ENCODE data around the gene KTI12.
A peak's percentile ranks its signal among the peaks of the same experiment; 100 is the strongest.
"Not testable (repeated sequence)": the region's sequence is repeated elsewhere in the genome, so short reads cannot be mapped to it uniquely, and the experiment has no call there.

KTI12 gene

DNA sequence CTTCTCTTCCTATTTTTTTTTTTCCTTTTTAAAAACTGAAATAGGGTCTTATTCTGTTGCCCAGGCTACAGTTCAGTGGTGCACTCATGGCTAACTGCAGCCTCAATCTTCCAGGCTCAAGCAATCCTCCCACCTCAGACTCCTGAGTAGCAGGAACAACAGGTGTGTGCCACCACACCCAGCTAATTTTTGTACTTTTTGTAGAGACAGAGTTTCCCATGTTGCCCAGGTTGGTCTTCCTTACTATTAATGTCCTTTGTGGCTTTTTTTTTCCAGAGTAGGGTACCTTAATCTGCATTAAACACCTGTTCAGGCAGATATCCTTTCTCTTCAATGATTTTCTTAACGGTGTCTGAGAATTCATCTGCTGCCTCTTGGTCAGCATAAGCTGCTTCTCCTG is 4.3 kb upstream of the KTI12 start:
- TF ChIP-seq, protein P1, sequence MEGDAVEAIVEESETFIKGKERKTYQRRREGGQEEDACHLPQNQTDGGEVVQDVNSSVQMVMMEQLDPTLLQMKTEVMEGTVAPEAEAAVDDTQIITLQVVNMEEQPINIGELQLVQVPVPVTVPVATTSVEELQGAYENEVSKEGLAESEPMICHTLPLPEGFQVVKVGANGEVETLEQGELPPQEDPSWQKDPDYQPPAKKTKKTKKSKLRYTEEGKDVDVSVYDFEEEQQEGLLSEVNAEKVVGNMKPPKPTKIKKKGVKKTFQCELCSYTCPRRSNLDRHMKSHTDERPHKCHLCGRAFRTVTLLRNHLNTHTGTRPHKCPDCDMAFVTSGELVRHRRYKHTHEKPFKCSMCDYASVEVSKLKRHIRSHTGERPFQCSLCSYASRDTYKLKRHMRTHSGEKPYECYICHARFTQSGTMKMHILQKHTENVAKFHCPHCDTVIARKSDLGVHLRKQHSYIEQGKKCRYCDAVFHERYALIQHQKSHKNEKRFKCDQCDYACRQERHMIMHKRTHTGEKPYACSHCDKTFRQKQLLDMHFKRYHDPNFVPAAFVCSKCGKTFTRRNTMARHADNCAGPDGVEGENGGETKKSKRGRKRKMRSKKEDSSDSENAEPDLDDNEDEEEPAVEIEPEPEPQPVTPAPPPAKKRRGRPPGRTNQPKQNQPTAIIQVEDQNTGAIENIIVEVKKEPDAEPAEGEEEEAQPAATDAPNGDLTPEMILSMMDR (IDR thresholded peaks at IDR 0.05; ENCODE audit: insufficient read depth, low read depth, low read length, missing control alignments): no peak
- no peak for DNase-seq (ENCODE audit: low read depth)
- H3K4me3 ChIP-seq (ENCODE audit: low read length): no peak overlapping the region

GRCh38 chr1:52037402-52037814 is 3.8 kb upstream of the KTI12 start:
- DNase-seq (ENCODE audit: low read depth): peak; percentile 35
- no peak overlapping the region for H3K4me3 ChIP-seq (ENCODE audit: low read length)
- TF ChIP-seq, protein P1 (IDR thresholded peaks at IDR 0.05; ENCODE audit: insufficient read depth, low read depth, low read length, missing control alignments): no peak

- TF ChIP-seq, protein P1 (IDR thresholded peaks at IDR 0.05; ENCODE audit: insufficient read depth, low read depth, low read length, missing control alignments): no peak
- DNase-seq (ENCODE audit: low read depth): no peak
- H3K4me3 ChIP-seq (ENCODE audit: low read length): peak overlapping the region; percentile 85
Observed at GRCh38 chr1:52034050-52034384, 407 bp upstream of the KTI12 start.

- peak; percentile 34 for DNase-seq (ENCODE audit: low read depth)
Observed at GRCh38 chr1:52032785-52033131, 852 bp downstream of the KTI12 start.

DNA sequence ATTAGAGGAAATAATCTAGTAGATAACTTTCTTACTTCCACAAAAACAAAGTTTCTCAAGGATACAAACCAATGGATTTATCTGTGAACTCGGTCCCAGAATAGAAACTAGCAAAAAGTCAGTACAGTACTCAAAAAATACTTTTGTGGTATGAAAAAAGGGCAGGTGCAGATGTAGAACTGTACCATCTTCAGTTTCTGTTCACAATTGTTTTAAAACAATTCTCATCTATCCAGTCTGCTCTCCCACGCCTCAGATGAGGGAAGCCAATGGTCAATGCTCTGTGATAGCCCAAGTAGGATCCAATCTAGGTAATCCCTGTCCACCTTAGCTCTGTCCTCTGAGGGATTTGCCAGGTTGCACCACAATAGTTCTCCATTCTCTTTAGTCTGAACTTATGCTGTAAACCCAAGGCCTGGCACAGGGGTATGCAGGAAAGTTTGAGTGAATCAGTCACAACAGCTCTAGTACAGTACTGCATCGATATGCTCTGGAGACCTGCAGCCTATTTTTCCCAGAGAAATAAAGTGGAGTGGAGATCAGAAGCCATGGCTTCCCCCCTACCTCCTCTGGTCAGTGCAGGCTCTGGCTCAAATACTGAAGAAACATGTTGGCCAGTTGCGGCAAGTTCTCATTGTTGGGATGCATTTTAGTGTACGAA is 1.4 kb downstream of the KTI12 start:
- no peak for DNase-seq (ENCODE audit: low read depth)
- H3K4me3 ChIP-seq (ENCODE audit: low read length): peak overlapping the region; percentile 85
- TF ChIP-seq, protein P1 (IDR thresholded peaks at IDR 0.05; ENCODE audit: insufficient read depth, low read depth, low read length, missing control alignments): no peak

More at GRCh38 chr1:52032785-52033131, 852 bp downstream of the KTI12 start:
- TF ChIP-seq, protein P1 (IDR thresholded peaks at IDR 0.05; ENCODE audit: insufficient read depth, low read depth, low read length, missing control alignments): no peak
- H3K4me3 ChIP-seq (ENCODE audit: low read length): peak overlapping the region; percentile 85

- DNase-seq (ENCODE audit: low read depth): not testable (repeated sequence)
Observed at GRCh38 chr1:52028839-52029238, 4.8 kb downstream of the KTI12 start.

GRCh38 chr1:52028328-52028727 is 5.3 kb downstream of the KTI12 start:
- no peak for DNase-seq (ENCODE audit: low read depth)
- TF ChIP-seq, protein P1 (IDR thresholded peaks at IDR 0.05; ENCODE audit: insufficient read depth, low read depth, low read length, missing control alignments): no peak
- no peak overlapping the region for H3K4me3 ChIP-seq (ENCODE audit: low read length)

More at GRCh38 chr1:52028839-52029238, 4.8 kb downstream of the KTI12 start:
- not testable (repeated sequence) for H3K4me3 ChIP-seq (ENCODE audit: low read length)
